Activated CD4-positive, alpha-beta memory T cell treated with anti-CD3 and anti-CD28 coated beads, Interleukin-2, amount 10 ng/mL, durations not matched to agents 7 days and 5 days (primary cell): ENCODE data around the gene CCNT2. TPM values are rescaled to one million over a fixed set of nuclear protein-coding genes. Genes with fewer than 3 reads are reported as not detected.
"Not testable (repeated sequence)": the region's sequence is repeated elsewhere in the genome, so short reads cannot be mapped to it uniquely, and the experiment has no call there.

Experiments used
- CTCF ChIA-PET: fragments of 350-600 bp; sonication (Branson Sonifier 250); formaldehyde crosslinking; loops from one replicate; lab custom pipeline; 2021; ENCODE audit warnings: antibody characterized with exemption, inconsistent platforms; lab: Charles Lee
- POLR2A ChIA-PET: fragments of 350-600 bp; sonication (Branson Sonifier 250); formaldehyde crosslinking; loops from one replicate; lab custom pipeline; 2021; ENCODE audit warnings: antibody characterized with exemption; lab: Charles Lee
- DNase-seq: peaks from one replicate; pipeline ENCODE4 v3.0.0-alpha.2; 2020
- H3K27ac Mint-ChIP-seq: one replicate; pipeline ENCODE4 v1.8.0; 2021; ENCODE audit warnings: mild to moderate bottlenecking, mixed read lengths
- H3K27me3 Mint-ChIP-seq: one replicate; pipeline ENCODE4 v1.8.0; 2021; ENCODE audit warnings: mixed read lengths
- H3K36me3 Mint-ChIP-seq: one replicate; pipeline ENCODE4 v1.8.0; 2021; ENCODE audit warnings: low read depth, mixed read lengths
- H3K4me1 Mint-ChIP-seq: one replicate; pipeline ENCODE4 v1.8.0; 2021; ENCODE audit warnings: mixed read lengths
- H3K4me3 Mint-ChIP-seq: one replicate; pipeline ENCODE4 v1.8.0; 2021; ENCODE audit warnings: mild to moderate bottlenecking, mixed read lengths
- H3K9me3 Mint-ChIP-seq: one replicate; pipeline ENCODE4 v1.8.0; 2021; ENCODE audit warnings: mixed read lengths
- total RNA-seq, 2 experiments: library from RNA; stranded (reverse); gene quantifications; one replicate each; pipeline ENCODE4 v1.2.3, GENCODE V29; 2021

Gene CCNT2
- total RNA-seq, 2 experiments from 2014 or later: 35.8 to 37.4 TPM

GRCh38 chr2:134905168-134905567, 13.5 kb upstream of the CCNT2 start:
- peaks cover 12% of the 10 kb centered on the region for H3K27me3 Mint-ChIP-seq
- no peak overlapping the region for H3K4me3 Mint-ChIP-seq
- ChIA-PET POLR2A (no interaction called here), CTCF (no interaction called here)
- no peak for DNase-seq
- H3K4me1 Mint-ChIP-seq: no peaks in the 10 kb centered on the region
- peaks cover 6% of the 10 kb centered on the region for H3K9me3 Mint-ChIP-seq
- H3K27ac Mint-ChIP-seq: no peak overlapping the region
- H3K36me3 Mint-ChIP-seq: no peaks in the 10 kb centered on the region

DNA sequence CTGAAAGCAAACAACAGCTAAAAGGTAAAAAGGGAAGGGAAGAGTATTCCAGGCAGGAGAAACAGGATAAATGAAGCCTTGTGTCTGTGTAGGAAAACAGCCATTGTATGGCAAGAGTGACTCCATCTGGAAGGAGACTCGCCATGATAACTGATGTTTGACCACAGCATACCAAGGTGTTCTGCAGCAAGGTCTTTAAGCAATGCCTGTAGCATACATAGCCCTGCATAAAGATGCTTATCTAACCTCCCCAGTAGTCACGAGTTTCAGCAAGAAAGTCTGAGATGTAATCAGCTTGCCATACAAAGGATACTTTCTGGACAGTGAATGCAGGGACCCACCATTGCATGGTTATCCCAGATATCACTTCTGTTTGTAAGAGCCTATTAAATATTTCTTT, 11.9 kb upstream of the CCNT2 start:
- CTCF ChIA-PET: no interaction called here
- H3K27ac Mint-ChIP-seq: no peak overlapping the region
- DNase-seq: no peak

DNA sequence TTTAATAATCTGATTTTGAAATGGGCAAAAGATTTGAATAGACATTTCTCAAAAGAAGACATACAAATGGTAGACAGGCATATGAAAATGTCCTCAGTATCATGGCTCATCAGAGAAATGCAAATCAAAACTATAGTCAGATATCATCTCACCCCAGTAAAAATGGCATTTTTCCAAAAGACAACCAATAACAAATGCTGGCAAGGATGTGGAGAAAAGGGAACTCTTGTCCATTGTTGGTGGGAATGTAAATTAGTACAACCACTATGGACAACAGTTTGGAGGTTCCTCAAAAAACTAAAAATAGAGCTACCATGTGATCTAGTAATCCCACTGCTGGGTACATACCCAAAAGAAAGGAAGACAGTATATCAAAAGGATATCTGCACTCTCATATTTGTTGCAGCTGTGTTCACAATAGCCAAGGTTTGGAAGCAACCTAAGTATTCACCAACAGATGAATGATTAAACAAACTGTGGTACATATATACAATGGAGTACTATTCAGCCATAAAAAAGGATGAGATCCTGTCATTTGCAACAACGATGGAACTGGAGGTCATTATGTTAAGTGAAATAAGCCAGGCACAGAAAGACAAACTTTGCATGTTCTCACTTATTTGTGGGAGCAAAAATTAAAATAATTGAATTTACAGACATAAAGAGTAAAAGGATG, 11.0 kb upstream of the CCNT2 start:
- H3K9me3 Mint-ChIP-seq, CTCF ChIA-PET, H3K36me3 Mint-ChIP-seq, H3K4me3 Mint-ChIP-seq, DNase-seq, H3K4me1 Mint-ChIP-seq, POLR2A ChIA-PET, H3K27ac Mint-ChIP-seq: not testable (repeated sequence)
- H3K27me3 Mint-ChIP-seq: peaks cover 15% of the 10 kb centered on the region

More for the DNA sequence above, 11.9 kb upstream of the CCNT2 start:
- peaks cover 9% of the 10 kb centered on the region for H3K27me3 Mint-ChIP-seq
- no peaks in the 10 kb centered on the region for H3K4me1 Mint-ChIP-seq
- POLR2A ChIA-PET: no interaction called here
- no peaks in the 10 kb centered on the region for H3K36me3 Mint-ChIP-seq
- H3K9me3 Mint-ChIP-seq: peaks cover 6% of the 10 kb centered on the region
- H3K4me3 Mint-ChIP-seq: no peak overlapping the region

DNA sequence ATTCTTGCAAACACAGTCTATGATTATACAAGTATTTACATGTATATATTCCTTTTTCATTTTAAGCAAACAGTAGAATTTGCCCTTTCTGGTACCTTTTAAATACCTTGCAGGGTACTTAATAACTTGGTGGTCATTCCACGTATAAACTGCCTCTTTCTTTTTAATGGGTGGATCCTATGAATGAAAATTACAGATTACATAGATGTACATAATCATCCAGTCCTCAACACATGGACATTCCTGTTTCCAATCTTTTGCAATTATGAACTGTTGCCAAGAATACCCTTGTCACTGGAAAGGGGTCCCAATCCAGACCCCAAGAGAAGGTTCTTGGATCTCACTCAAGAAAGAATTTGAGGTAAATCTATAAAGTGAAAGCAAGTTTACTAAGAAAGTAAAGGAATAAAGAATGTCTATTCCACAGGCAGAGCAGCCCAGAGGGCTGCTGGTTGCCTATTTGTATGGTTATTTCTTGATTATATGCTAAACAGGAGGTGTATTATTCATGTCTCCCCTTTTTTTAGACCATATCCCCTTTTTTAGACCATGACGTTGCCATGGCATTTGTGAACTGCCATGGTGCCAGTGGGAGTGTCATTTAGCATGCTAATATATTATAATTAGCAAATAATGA, 7.7 kb upstream of the CCNT2 start:
- ChIA-PET CTCF (no interaction called here), POLR2A (no interaction called here)
- peaks cover 18% of the 10 kb centered on the region for H3K27me3 Mint-ChIP-seq
- no peak overlapping the region for H3K4me3 Mint-ChIP-seq
- no peak for DNase-seq
- no peaks in the 10 kb centered on the region for H3K36me3 Mint-ChIP-seq
- peaks cover 6% of the 10 kb centered on the region for H3K9me3 Mint-ChIP-seq
- no peak overlapping the region for H3K27ac Mint-ChIP-seq
- no peaks in the 10 kb centered on the region for H3K4me1 Mint-ChIP-seq

GRCh38 chr2:134911400-134911785, 7.2 kb upstream of the CCNT2 start:
- Mint-ChIP-seq H3K9me3 (peaks cover 6% of the 10 kb centered on the region), H3K4me3 (no peak overlapping the region), H3K27me3 (peaks cover 15% of the 10 kb centered on the region), H3K27ac (no peak overlapping the region), H3K4me1 (no peaks in the 10 kb centered on the region), H3K36me3 (no peaks in the 10 kb centered on the region)
- POLR2A ChIA-PET: no interaction called here
- DNase-seq: no peak
- CTCF ChIA-PET: no interaction called here

GRCh38 chr2:134912361-134912760, 6.3 kb upstream of the CCNT2 start:
- Mint-ChIP-seq H3K9me3 (peaks cover 6% of the 10 kb centered on the region), H3K36me3 (no peaks in the 10 kb centered on the region), H3K4me1 (peaks cover 8% of the 10 kb centered on the region), H3K27ac (no peak overlapping the region), H3K4me3 (no peak overlapping the region), H3K27me3 (peaks cover 15% of the 10 kb centered on the region)
- ChIA-PET CTCF (no interaction called here), POLR2A (no interaction called here)
- DNase-seq: no peak

DNA sequence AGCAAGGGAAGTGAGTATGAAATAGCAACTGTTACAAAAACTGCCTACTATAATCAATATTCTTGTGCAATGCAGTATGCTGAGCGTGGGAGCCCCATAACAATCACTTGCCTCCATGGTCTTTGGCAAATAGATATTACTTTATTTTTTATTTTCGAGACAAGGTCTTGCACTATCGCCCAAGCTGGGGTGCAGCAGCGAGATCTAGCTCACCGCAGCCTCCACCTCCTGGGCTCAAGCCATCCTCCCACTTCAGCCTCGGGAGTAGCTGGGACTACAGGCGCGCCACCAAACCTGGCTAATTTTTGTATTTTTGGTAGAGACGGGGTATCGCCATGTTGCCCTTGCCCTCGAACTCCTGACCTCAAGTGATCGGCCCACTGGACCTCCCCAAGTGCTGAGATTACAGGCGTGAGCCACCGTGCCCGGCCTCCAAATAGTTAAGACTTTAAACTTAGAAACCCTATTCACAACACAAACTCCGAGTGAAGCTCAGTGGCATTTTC, 1.2 kb upstream of the CCNT2 start:
- Mint-ChIP-seq H3K27me3 (peaks cover 11% of the 10 kb centered on the region), H3K4me1 (peaks cover 24% of the 10 kb centered on the region), H3K27ac (peak overlapping the region; percentile 95), H3K9me3 (no peaks in the 10 kb centered on the region), H3K4me3 (peak overlapping the region; percentile 93), H3K36me3 (peaks cover 21% of the 10 kb centered on the region)
- CTCF ChIA-PET: interaction anchor here (1.0 to 1.2 kb wide), 2 partner anchors 18 to 466 kb away, joined by 3 to 5 read pairs; no protein-coding TSS in a partner anchor
- POLR2A ChIA-PET: interaction anchor here (0.6 to 2.4 kb wide), 13 partner anchors 13 to 825 kb away, joined by 3 to 15 read pairs (median 6); partner anchors contain the start of genes R3HDM1, RAB3GAP1, UBXN4 and ZRANB3
- peak; percentile 21 for DNase-seq

DNA sequence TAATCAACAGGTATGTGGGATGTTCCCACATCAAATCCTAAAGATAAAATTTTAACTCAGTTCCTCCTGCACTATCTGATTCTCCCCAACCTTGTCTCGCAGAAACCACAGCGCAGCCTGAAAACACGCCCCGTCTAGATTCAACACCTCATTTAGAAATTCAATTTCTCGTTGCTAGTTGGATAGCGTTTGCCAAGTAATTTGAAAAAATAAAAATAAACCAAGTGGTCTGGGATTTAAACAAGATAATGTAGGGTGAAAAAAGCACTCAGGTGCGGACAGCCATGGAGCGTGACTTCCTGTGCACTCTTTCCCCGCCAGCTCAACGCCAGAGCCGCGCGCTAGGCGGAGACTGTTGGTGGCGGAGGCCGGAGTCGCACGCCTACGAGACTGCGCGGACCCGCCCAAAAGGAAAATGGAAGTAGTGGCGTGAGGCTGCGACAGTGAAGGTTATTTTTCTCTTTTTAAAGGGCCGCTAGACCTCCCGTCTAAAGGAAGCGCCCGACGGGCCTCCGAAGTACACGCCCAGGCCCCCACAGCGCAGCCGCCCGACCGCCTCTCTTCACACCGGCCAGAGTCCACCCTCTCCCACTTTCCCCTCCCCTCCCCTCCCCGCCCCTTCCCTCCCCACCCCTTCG, 615 bp upstream of the CCNT2 start:
- POLR2A ChIA-PET: interaction anchor here (0.6 to 2.4 kb wide), 16 partner anchors 13 to 958 kb away, joined by 3 to 15 read pairs (median 4); partner anchors contain the start of genes MCM6, R3HDM1, RAB3GAP1 and UBXN4
- peaks cover 29% of the 10 kb centered on the region for H3K4me1 Mint-ChIP-seq
- peak overlapping the region; percentile 95 for H3K27ac Mint-ChIP-seq
- H3K9me3 Mint-ChIP-seq: no peaks in the 10 kb centered on the region
- peaks cover 10% of the 10 kb centered on the region for H3K27me3 Mint-ChIP-seq
- peaks cover 26% of the 10 kb centered on the region for H3K36me3 Mint-ChIP-seq
- DNase-seq: peak; percentile 92
- CTCF ChIA-PET: interaction anchor here (0.8 to 1.2 kb wide), 3 partner anchors 19 to 823 kb away, joined by 3 to 5 read pairs (median 4); partner anchors contain the start of gene UBXN4
- peak overlapping the region; percentile 93 for H3K4me3 Mint-ChIP-seq

DNA sequence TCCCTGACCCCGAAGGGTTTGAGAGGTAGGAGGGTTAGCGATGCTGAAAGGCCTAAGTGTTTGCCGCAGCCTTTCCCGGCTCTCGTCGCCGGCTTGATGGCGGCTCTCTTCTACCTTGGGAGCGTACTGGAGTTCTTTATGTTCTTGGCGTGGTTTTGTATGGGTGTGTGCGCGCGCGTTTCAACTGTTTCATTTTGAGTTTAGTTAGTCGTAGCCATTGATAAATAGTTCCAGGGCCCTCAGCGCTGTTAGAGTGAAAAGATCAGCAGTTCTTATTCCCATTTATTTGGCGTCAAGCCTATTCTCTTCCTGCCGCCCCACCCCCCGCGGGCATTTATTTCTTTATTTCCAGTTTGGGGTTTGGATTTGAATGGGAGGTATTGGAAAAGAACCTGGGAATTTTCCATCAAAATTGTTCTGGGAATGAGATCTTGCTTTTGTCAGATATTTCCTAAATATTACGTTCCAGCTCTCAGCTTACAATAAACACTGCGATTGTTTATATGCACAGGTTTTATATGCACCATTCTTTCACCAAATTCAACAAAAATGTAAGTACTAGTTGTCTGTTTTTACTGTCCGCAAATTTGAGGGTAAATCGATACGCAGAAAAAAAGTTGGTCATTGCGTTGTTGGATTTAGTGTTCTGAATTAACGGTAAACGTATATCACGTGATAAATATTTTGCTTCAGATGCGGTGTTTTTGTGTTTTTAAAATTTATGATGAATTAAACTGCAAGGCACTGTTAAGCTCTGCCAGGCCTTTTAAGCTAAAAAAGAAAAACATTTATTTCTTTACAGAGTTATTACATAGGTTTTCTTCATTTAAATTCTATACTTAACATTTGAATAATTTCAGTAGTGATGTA, 954 bp downstream of the CCNT2 start:
- peaks cover 3% of the 10 kb centered on the region for H3K27me3 Mint-ChIP-seq
- peak; percentile 63 for DNase-seq
- H3K4me3 Mint-ChIP-seq: peak overlapping the region; percentile 93
- ChIA-PET POLR2A (interaction anchor here (0.7 to 2.4 kb wide), 9 partner anchors 15 to 957 kb away, joined by 3 to 13 read pairs (median 4); partner anchors contain the start of genes MCM6, R3HDM1 and ZRANB3), CTCF (no interaction called here)
- H3K36me3 Mint-ChIP-seq: peaks cover 37% of the 10 kb centered on the region
- H3K4me1 Mint-ChIP-seq: peaks cover 39% of the 10 kb centered on the region
- no peaks in the 10 kb centered on the region for H3K9me3 Mint-ChIP-seq
- peak overlapping the region; percentile 95 for H3K27ac Mint-ChIP-seq

DNA sequence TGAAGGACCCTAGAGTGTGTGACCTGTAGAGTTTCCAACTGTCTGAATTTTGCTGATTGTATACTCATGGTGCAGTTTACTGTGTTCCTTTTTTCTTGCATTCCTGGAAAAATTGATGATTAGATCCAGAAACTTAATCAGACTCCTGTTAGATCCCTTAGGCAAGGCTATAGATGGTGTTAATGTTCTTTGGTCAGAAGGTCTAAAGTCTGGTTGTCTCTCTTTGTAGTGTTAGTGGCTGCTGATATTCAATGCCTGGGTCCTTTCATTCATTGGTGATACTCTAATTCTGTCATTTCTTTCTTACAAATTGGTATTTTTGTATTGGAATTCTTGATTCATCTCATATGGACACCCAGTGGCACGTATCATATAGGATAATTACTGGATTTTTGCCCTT, 6.3 kb downstream of the CCNT2 start:
- H3K4me1 Mint-ChIP-seq: peaks cover 51% of the 10 kb centered on the region
- H3K27me3 Mint-ChIP-seq: no peaks in the 10 kb centered on the region
- POLR2A ChIA-PET: no interaction called here
- CTCF ChIA-PET: no interaction called here
- no peak overlapping the region for H3K27ac Mint-ChIP-seq
- H3K9me3 Mint-ChIP-seq: no peaks in the 10 kb centered on the region
- H3K4me3 Mint-ChIP-seq: no peak overlapping the region
- no peak for DNase-seq
- H3K36me3 Mint-ChIP-seq: peaks cover 45% of the 10 kb centered on the region

GRCh38 chr2:134926231-134926931, 7.8 kb downstream of the CCNT2 start:
- Mint-ChIP-seq H3K36me3 (peaks cover 47% of the 10 kb centered on the region), H3K27me3 (no peaks in the 10 kb centered on the region), H3K9me3 (no peaks in the 10 kb centered on the region), H3K4me1 (peaks cover 53% of the 10 kb centered on the region), H3K27ac (no peak overlapping the region), H3K4me3 (no peak overlapping the region)
- POLR2A ChIA-PET: interaction anchor here (1.0 to 1.2 kb wide), 2 partner anchors 18 to 25 kb away, joined by 3 read pairs; no protein-coding TSS in a partner anchor
- no peak for DNase-seq
- CTCF ChIA-PET: no interaction called here

DNA sequence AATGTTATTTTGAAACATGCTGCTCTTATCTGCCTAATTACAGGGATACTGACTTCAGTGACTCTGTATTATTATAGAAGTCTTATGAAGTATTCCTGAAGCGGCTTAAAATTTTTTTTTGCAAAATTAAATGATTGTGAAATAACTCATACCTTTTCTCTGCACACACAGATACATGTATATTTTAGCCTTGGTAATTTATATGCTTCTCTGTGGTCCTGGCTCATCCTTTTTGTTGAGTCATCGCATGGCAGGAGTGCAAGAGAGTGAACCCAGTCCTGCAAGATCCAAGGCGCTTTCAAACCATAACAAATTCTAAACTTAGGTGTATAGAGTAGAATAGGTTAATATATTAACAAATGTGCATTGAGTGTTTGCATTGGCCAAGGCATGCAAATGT, 8.6 kb downstream of the CCNT2 start:
- Mint-ChIP-seq H3K4me3 (no peak overlapping the region), H3K27me3 (no peaks in the 10 kb centered on the region), H3K36me3 (peaks cover 48% of the 10 kb centered on the region), H3K27ac (no peak overlapping the region), H3K9me3 (no peaks in the 10 kb centered on the region), H3K4me1 (peaks cover 52% of the 10 kb centered on the region)
- ChIA-PET CTCF (no interaction called here), POLR2A (interaction anchor here (1.0 kb wide), 1 partner anchor 24 kb away, joined by 3 read pairs; no protein-coding TSS in a partner anchor)
- DNase-seq: no peak
